HG03135 (cell line): Measurements from ENCODE around the gene PJA1.

ENCODE experiments used
- ATAC-seq: cut with Tn5 transposase; IDR thresholded peaks from one replicate; pipeline ENCODE4 v1.9.1; 2021; ENCODE audit warnings: mild to moderate bottlenecking, moderate library complexity; ENCODE audit not compliant: unreplicated experiment

The PJA1 gene

GRCh38 chrX:69119122-69119521, 46.1 kb downstream of the PJA1 start:
- ATAC-seq, result no peak

GRCh38 chrX:69117876-69118526, 47.3 kb downstream of the PJA1 start:
- ATAC-seq, result no peak

GRCh38 chrX:69116077-69116476, 49.2 kb downstream of the PJA1 start:
- no peak for ATAC-seq

- ATAC-seq, result no peak
Observed at GRCh38 chrX:69113723-69114122, 51.5 kb downstream of the PJA1 start.
